Measurements from ENCODE around the gene RNF4.

RNF4 gene

DNA sequence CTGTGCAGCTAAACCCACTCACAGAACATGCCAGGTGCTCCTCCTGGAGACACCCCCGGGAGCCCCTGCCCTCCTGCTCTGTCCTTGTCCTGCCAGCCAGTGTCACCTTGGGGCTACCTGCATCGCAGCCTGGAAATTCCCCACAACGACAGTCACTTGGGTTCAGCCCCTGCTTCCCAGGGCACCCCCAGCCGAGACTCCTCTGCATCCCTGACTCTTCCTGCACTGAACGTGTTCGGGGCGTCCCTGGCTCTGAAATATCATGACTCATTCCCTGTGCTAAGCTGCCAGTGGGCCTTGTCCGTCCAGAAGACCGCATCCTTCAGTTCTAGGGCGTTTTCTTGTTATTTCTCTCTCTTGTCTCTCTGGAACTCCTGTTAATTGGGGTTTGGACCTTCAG lies 44.3 kb upstream of the RNF4 start:
- Histone ChIP-seq H3K36me3 (no peaks in the 10 kb centered on the region), H3K27ac (no peak overlapping the region), H3K4me3 (ENCODE audit: low read depth, low read length) (no peak overlapping the region), H3K9me3 (ENCODE audit: severe bottlenecking) (no peaks in the 10 kb centered on the region), H3K27me3 (ENCODE audit: insufficient read depth, low read depth, severe bottlenecking) (peaks cover 9% of the 10 kb centered on the region)
- no peak for TF ChIP-seq CTCF (IDR thresholded peaks at IDR 0.05; ENCODE audit: low read depth, low read length)
- no peak for DNase-seq

DNA sequence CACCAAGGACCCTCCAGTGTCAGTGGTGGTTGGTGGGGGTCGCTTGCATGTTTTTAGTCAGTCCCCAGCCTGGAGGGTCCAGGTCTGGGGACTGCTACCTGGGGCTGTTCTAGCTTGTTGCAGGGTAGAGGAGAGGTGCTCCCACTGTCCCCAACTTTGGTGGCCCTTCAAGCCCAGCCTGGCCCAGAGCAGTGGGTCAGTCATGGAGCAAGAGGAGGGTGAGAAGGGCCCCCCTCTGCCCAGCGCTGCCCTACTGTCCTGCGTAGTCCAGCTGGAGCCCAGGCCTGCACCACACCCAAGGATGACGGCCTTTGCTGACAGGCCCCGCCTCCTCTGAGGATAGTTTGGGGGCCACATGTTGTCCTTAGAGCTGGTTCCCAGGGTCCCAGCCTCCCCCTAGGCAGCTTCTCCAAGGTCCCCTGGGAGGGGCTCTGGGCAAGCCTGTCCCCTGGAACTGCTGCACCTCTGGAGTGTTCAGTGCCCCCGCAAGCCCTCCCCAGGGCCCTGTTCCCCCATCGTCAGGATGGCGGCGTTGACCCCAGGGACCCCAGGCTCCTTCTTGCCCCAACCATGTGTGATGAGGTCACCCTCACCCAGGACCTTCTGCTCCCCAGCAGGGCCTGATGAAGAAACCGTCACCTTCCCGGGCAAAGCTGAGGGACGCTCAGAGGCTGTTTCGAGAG lies 43.4 kb upstream of the RNF4 start:
- no peak overlapping the region for H3K27ac ChIP-seq
- no peaks in the 10 kb centered on the region for H3K9me3 ChIP-seq (ENCODE audit: severe bottlenecking)
- no peaks in the 10 kb centered on the region for H3K36me3 ChIP-seq
- no peak overlapping the region for H3K4me3 ChIP-seq (ENCODE audit: low read depth, low read length)
- no peak for DNase-seq
- no peak for TF ChIP-seq CTCF (IDR thresholded peaks at IDR 0.05; ENCODE audit: low read depth, low read length)
- no peaks in the 10 kb centered on the region for H3K27me3 ChIP-seq (ENCODE audit: insufficient read depth, low read depth, severe bottlenecking)

GRCh38 chr4:2426069-2426397 lies 42.9 kb upstream of the RNF4 start:
- Histone ChIP-seq H3K36me3 (no peaks in the 10 kb centered on the region), H3K27ac (no peak overlapping the region), H3K27me3 (ENCODE audit: insufficient read depth, low read depth, severe bottlenecking) (no peaks in the 10 kb centered on the region), H3K9me3 (ENCODE audit: severe bottlenecking) (no peaks in the 10 kb centered on the region), H3K4me3 (ENCODE audit: low read depth, low read length) (no peak overlapping the region)
- no peak for TF ChIP-seq CTCF (IDR thresholded peaks at IDR 0.05; ENCODE audit: low read depth, low read length)
- no peak for DNase-seq

GRCh38 chr4:2426711-2427275 lies 42.1 kb upstream of the RNF4 start:
- Histone ChIP-seq H3K9me3 (ENCODE audit: severe bottlenecking) (no peaks in the 10 kb centered on the region), H3K27me3 (ENCODE audit: insufficient read depth, low read depth, severe bottlenecking) (no peaks in the 10 kb centered on the region), H3K27ac (no peak overlapping the region), H3K36me3 (no peaks in the 10 kb centered on the region), H3K4me3 (ENCODE audit: low read depth, low read length) (no peak overlapping the region)
- DNase-seq: no peak
- TF ChIP-seq CTCF (IDR thresholded peaks at IDR 0.05; ENCODE audit: low read depth, low read length): no peak

GRCh38 chr4:2427383-2428334 lies 41.2 kb upstream of the RNF4 start:
- Histone ChIP-seq H3K36me3 (no peaks in the 10 kb centered on the region), H3K27me3 (ENCODE audit: insufficient read depth, low read depth, severe bottlenecking) (no peaks in the 10 kb centered on the region), H3K9me3 (ENCODE audit: severe bottlenecking) (no peaks in the 10 kb centered on the region), H3K27ac (no peak overlapping the region), H3K4me3 (ENCODE audit: low read depth, low read length) (no peak overlapping the region)
- no peak for TF ChIP-seq CTCF (IDR thresholded peaks at IDR 0.05; ENCODE audit: low read depth, low read length)
- DNase-seq: no peak
